Left lung (tissue), 10 donors: ENCODE data around the gene NEURL1B. TPM values are rescaled to one million over a fixed set of nuclear protein-coding genes. Genes with fewer than 3 reads are reported as not detected.
A peak's percentile ranks its signal among the peaks of the same experiment; 100 is the strongest.

Experiments
- ATAC-seq: fragments of 200-7000 bp; cut with Tn5 transposase; one replicate; pipeline ENCODE4 v1.9.1; 2020; ENCODE audit warnings: moderate library complexity
- DNase-seq, 4 donors: peaks; one replicate each; pipeline ENCODE4 v3.0.0-alpha.2; 2013 to 2020
- H3K27ac ChIP-seq, 2 donors: fragments of 200-600 bp; sonication (generic) in 1 of 2; one replicate each; pipeline versions ENCODE4 v1.5.0 to v1.8.0; 2020 to 2021
- H3K27me3 ChIP-seq, 2 donors: fragments of 200-600 bp; sonication (generic) in 1 of 2; one replicate each; pipeline versions ENCODE4 v1.5.0 to v1.8.0; 2020 to 2021
- H3K36me3 ChIP-seq, 2 donors: fragments of 200-600 bp; sonication (generic) in 1 of 2; one replicate each; pipeline versions ENCODE4 v1.5.0 to v1.8.0; 2020 to 2021
- H3K4me1 ChIP-seq, 2 donors: fragments of 200-600 bp; one replicate each; pipeline ENCODE4 v1.8.0; 2021
- H3K4me3 ChIP-seq, 2 donors: fragments of 200-600 bp; sonication (generic) in 1 of 2; one replicate each; pipeline versions ENCODE4 v1.5.0 to v1.8.0; 2020 to 2021; ENCODE audit warnings: mild to moderate bottlenecking in 1 of 2
- H3K9me3 ChIP-seq, 2 donors: fragments of 200-600 bp; sonication (generic) in 1 of 2; one replicate each; pipeline versions ENCODE4 v1.5.0 to v1.8.0; 2020 to 2021
- intact Hi-C, 2 donors: fragments of 100-400 bp; cut with DNase I; formaldehyde crosslinking; loops; one replicate each; pipeline versions ENCODE4 v1.11.2 to v1.14.2; 2022
- polyA plus RNA-seq, 6 donors: library from polyadenylated mRNA; unstranded; fragments of 120-200 nt; gene quantifications; one replicate each; pipeline ENCODE4 v1.2.1, GENCODE V29; 2013; ENCODE audit not compliant: insufficient read length in 6 of 6
- total RNA-seq, 2 donors: library from RNA; stranded (reverse); fragmentation: NEBNext Ultra II Directional; extraction: Animal tissue kit (Norgen Biotek cat#: 25700); gene quantifications; one replicate each; pipeline ENCODE4 v1.2.1, GENCODE V29; 2021
- TF ChIP-seq, protein P1 (sequence below), 2 donors: fragments of 200-600 bp; sonication (generic) in 1 of 2; IDR thresholded peaks; one replicate each; pipeline versions ENCODE4 v1.5.0 to v1.8.0; 2021; ENCODE audit warnings: antibody characterized with exemption in 2 of 2
- donor health status: DM: no; HTN: yes; CAD: no.
- donor health status: DM: no; HTN: no; CAD: no.

The NEURL1B gene
- total and polyA plus RNA-seq, 8 donors = 11.8 to 34.1 (median 29.1) TPM

DNA sequence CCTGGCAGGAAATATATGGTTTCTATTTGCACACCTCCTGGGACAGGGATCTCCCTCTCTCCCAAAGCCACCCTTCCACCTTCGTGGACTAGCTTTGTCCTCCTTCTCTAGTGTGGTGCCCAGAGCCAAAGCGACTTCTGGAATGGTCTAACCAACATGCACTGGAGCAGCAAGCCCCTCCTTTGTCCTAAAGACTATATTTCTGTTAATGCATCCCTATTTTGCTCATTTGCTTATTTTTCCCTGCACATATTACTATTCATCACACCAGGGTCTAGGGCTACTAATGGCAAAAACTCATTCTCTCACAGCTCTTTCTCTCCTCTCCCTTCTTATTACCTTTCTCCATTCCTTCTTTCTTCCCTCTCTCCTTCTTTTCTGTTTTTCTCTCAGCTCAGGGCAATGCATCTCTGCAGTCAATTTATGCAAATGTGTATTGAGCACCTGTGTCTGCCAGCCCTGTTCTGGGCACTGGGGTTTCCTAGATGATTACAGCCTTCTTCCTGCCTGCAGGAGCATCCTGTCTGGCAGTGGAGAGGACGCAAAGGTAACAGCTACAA, 2.8 kb upstream of the NEURL1B start:
- ATAC-seq = no peak
- TF ChIP-seq, protein P1, sequence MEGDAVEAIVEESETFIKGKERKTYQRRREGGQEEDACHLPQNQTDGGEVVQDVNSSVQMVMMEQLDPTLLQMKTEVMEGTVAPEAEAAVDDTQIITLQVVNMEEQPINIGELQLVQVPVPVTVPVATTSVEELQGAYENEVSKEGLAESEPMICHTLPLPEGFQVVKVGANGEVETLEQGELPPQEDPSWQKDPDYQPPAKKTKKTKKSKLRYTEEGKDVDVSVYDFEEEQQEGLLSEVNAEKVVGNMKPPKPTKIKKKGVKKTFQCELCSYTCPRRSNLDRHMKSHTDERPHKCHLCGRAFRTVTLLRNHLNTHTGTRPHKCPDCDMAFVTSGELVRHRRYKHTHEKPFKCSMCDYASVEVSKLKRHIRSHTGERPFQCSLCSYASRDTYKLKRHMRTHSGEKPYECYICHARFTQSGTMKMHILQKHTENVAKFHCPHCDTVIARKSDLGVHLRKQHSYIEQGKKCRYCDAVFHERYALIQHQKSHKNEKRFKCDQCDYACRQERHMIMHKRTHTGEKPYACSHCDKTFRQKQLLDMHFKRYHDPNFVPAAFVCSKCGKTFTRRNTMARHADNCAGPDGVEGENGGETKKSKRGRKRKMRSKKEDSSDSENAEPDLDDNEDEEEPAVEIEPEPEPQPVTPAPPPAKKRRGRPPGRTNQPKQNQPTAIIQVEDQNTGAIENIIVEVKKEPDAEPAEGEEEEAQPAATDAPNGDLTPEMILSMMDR (IDR thresholded peaks at IDR 0.05) = no peak
- Histone ChIP-seq H3K27ac (no peak overlapping the region), H3K27me3 (peaks cover 0 to 43% of the 10 kb centered on the region in 2 donors), H3K4me3 (no peak overlapping the region), H3K4me1 (peaks cover 8 to 30% of the 10 kb centered on the region in 2 donors), H3K36me3 (no peaks in the 10 kb centered on the region), H3K9me3 (no peaks in the 10 kb centered on the region)
- intact Hi-C loops = no loop called here
- DNase-seq = no peak

- peaks cover 8 to 43% of the 10 kb centered on the region in 2 donors for H3K4me1 ChIP-seq
- H3K36me3 ChIP-seq = no peaks in the 10 kb centered on the region
- H3K9me3 ChIP-seq = no peaks in the 10 kb centered on the region
- no peak overlapping the region for H3K27ac ChIP-seq
- no peak for DNase-seq
- H3K4me3 ChIP-seq = no peak overlapping the region
- no peak for ATAC-seq
- intact Hi-C loops = no loop called here
- H3K27me3 ChIP-seq = peaks cover 0 to 50% of the 10 kb centered on the region in 2 donors
- TF ChIP-seq, protein P1 (IDR thresholded peaks at IDR 0.05) = no peak
Observed at GRCh38 chr5:172640139-172640538, 924 bp upstream of the NEURL1B start.

DNA sequence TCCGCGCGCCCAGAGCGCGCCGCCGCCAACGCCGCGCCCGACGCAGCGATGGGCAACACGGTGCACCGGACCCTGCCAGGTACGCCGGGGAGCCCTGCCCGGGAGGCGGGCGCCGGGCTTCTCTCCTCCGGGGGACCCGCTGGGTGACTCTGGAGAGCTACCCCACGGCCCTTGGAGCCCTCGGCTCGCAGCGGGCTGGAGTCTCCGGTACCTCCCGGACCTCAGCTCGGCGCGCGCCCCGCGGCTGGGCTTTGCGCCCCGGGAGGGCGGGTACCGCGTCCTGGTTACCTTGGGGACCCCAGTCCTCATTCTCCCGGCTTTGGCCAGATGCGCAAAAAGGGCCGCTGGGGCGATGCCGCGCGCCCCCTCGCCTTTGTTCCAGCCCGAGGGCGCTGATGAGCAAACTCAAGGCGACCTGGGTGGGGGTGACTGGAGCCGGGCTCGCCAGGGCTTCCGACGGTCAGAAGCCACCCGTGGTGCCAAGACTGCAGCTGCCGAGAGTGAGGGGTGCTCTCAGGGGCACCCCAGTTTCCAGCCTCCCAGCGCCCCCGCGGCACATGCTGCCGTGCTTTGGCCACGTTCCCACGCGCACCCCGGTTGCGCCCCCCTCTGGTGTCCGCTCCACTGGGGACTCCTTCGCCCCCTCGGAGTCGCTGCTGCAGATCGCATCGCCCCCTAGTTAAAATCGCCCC, 442 bp downstream of the NEURL1B start:
- peak overlapping the region; percentile 69 to 76 for H3K27ac ChIP-seq
- H3K27me3 ChIP-seq = peaks cover 0 to 50% of the 10 kb centered on the region in 2 donors
- no peaks in the 10 kb centered on the region for H3K9me3 ChIP-seq
- peak overlapping the region; percentile 65 to 80 for H3K4me3 ChIP-seq
- TF ChIP-seq, protein P1 (IDR thresholded peaks at IDR 0.05) = no peak
- DNase-seq (peak in 1 of 4 donors; percentile 44), ATAC-seq (peak; percentile 20)
- intact Hi-C loops = no loop called here
- H3K36me3 ChIP-seq = no peaks in the 10 kb centered on the region
- H3K4me1 ChIP-seq = peaks cover 9 to 49% of the 10 kb centered on the region in 2 donors

GRCh38 chr5:172642051-172642409, 967 bp downstream of the NEURL1B start:
- H3K27me3 ChIP-seq = peaks cover 0 to 49% of the 10 kb centered on the region in 2 donors
- peak overlapping the region; percentile 65 to 80 for H3K4me3 ChIP-seq
- no peak for ATAC-seq
- H3K36me3 ChIP-seq = no peaks in the 10 kb centered on the region
- H3K27ac ChIP-seq = peak overlapping the region; percentile 69 to 76
- intact Hi-C loops = no loop called here
- no peaks in the 10 kb centered on the region for H3K9me3 ChIP-seq
- H3K4me1 ChIP-seq = peaks cover 13 to 53% of the 10 kb centered on the region in 2 donors
- TF ChIP-seq, protein P1 (IDR thresholded peaks at IDR 0.05) = no peak
- DNase-seq = no peak

DNA sequence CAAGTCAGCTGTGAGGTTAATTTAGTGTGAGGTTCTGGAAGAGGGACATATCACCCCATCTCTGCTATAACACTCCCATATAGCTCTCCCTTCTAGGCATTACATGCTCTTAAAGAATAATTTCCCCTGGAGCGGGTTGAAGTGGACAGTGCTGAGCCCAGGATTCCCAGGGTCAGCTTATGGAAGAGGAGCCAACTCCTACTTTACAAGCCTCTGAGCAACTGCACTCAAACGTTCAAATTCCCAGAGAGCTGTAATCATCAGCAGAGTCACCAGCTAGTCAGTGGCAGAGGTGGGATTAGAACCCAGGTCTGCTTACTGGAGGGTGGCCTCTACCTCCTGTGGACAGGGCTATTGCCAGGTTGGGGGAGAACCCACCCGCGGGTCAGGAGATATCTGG, 1.4 kb downstream of the NEURL1B start:
- Histone ChIP-seq H3K4me3 (peak overlapping the region; percentile 65 to 80), H3K9me3 (no peaks in the 10 kb centered on the region), H3K36me3 (no peaks in the 10 kb centered on the region), H3K27ac (peak overlapping the region; percentile 69 to 76), H3K4me1 (peaks cover 16 to 57% of the 10 kb centered on the region in 2 donors), H3K27me3 (peaks cover 0 to 44% of the 10 kb centered on the region in 2 donors)
- TF ChIP-seq, protein P1 (IDR thresholded peaks at IDR 0.05) = no peak
- intact Hi-C loops = no loop called here
- ATAC-seq (no peak), DNase-seq (no peak)
